ENCODE data around the gene LRSAM1. TPM values are rescaled to one million over a fixed set of nuclear protein-coding genes. Genes with fewer than 3 reads are reported as not detected.

The LRSAM1 gene
- total and polyA plus RNA-seq, 9 donors: 9.0 to 28.5 (median 17.4) TPM

- no peak overlapping the region for H3K4me3 ChIP-seq
- H3K27me3 ChIP-seq: no peaks in the 10 kb centered on the region
- intact Hi-C loops (cut with DNase I): loop anchor here in 1 of 4 donors (10.0 kb wide), 1 partner anchor 50 kb away; the partner anchor contains the start of gene SLC2A8
- DNase-seq: no peak
- H3K27ac ChIP-seq: no peak overlapping the region
- H3K4me1 ChIP-seq (ENCODE audit: insufficient read depth): peaks cover 6% of the 10 kb centered on the region
- WGBS, 3 donors: 90 to 92% (median 90%) methylated on average over 15 of the region's 15 CpGs
- H3K9me3 ChIP-seq: no peaks in the 10 kb centered on the region
- TF ChIP-seq POLR2A (IDR thresholded peaks at IDR 0.05) (no peak), EP300 (IDR thresholded peaks at IDR 0.05) (no peak)
- TF ChIP-seq, protein P1, sequence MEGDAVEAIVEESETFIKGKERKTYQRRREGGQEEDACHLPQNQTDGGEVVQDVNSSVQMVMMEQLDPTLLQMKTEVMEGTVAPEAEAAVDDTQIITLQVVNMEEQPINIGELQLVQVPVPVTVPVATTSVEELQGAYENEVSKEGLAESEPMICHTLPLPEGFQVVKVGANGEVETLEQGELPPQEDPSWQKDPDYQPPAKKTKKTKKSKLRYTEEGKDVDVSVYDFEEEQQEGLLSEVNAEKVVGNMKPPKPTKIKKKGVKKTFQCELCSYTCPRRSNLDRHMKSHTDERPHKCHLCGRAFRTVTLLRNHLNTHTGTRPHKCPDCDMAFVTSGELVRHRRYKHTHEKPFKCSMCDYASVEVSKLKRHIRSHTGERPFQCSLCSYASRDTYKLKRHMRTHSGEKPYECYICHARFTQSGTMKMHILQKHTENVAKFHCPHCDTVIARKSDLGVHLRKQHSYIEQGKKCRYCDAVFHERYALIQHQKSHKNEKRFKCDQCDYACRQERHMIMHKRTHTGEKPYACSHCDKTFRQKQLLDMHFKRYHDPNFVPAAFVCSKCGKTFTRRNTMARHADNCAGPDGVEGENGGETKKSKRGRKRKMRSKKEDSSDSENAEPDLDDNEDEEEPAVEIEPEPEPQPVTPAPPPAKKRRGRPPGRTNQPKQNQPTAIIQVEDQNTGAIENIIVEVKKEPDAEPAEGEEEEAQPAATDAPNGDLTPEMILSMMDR (IDR thresholded peaks at IDR 0.05): no peak
- H3K36me3 ChIP-seq: no peaks in the 10 kb centered on the region
Measured at GRCh38 chr9:127444921-127445850, 6.1 kb upstream of the LRSAM1 start.

- TF ChIP-seq POLR2A (IDR thresholded peaks at IDR 0.05) (no peak), EP300 (IDR thresholded peaks at IDR 0.05) (no peak)
- TF ChIP-seq, protein P1 (IDR thresholded peaks at IDR 0.05): no peak
- DNase-seq: no peak
- Histone ChIP-seq H3K4me3 (no peak overlapping the region), H3K36me3 (no peaks in the 10 kb centered on the region), H3K9me3 (no peaks in the 10 kb centered on the region), H3K4me1 (ENCODE audit: insufficient read depth) (peaks cover 6% of the 10 kb centered on the region), H3K27me3 (no peaks in the 10 kb centered on the region), H3K27ac (no peak overlapping the region)
- intact Hi-C loops (cut with DNase I): loop anchor here in 1 of 4 donors (10.0 kb wide), 1 partner anchor 51 kb away; the partner anchor contains the start of gene SLC2A8
- 78 to 83% (median 80%) methylated on average over 4 of the region's 4 CpGs for WGBS, 3 donors
Measured at GRCh38 chr9:127445851-127446712, 5.2 kb upstream of the LRSAM1 start.

DNA sequence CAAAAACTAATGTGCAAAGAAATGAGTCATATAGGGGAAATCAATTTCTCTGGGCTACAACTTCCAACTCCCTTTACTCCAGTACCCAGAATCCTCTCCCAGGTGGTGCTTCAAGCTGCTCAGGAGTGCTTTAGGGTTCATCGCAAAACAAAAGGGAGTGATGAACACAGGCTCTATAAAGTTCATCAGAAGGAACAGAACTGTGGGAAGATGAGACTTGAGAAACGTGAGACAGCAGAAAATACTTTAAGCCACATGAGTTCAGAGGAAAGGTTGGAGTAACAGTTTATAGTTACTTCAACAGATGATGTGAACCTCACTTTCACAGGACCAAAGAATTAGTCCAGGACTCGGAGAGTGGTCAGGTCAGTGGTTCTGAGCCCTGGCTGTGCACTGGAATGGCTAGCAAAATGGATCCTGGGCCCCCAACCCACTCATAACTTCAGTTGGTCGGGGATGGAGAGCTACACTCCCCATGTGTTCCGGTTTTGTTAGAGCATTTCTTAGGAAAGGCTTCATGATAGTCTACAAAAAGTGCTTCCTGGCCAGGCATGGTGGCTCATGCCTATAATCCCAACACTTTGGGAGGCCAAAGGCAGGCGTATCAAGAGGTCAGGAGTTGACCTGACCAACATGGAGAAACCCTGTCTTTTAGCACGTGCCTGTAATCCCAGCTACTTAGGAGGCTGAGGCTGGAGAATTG lies 4.4 kb upstream of the LRSAM1 start:
- TF ChIP-seq POLR2A (IDR thresholded peaks at IDR 0.05) (no peak), EP300 (IDR thresholded peaks at IDR 0.05) (no peak)
- TF ChIP-seq, protein P1 (IDR thresholded peaks at IDR 0.05): no peak
- Histone ChIP-seq H3K9me3 (no peaks in the 10 kb centered on the region), H3K4me1 (ENCODE audit: insufficient read depth) (peaks cover 7% of the 10 kb centered on the region), H3K27ac (no peak overlapping the region), H3K4me3 (no peak overlapping the region), H3K36me3 (no peaks in the 10 kb centered on the region), H3K27me3 (no peaks in the 10 kb centered on the region)
- intact Hi-C loops (cut with DNase I): loop anchor here in 1 of 4 donors (10.0 kb wide), 1 partner anchor 52 kb away; the partner anchor contains the start of gene SLC2A8
- 67 to 73% (median 73%) methylated on average over 7 of the region's 7 CpGs for WGBS, 3 donors
- no peak for DNase-seq
